HL-60 (cell line): ENCODE measurements around the gene KCTD11.

Experiments
- DNase-seq, 2 experiments: peaks; one replicate each; pipeline ENCODE4 v3.0.0-alpha.2; 2010 to 2020; ENCODE audit warnings: low read depth in 1 of 2, low spot score in 1 of 2
- H3K27ac ChIP-seq: fragments of 250-450 bp; sonication (Bioruptor Pico); replicated peaks from 2 replicates; pipeline ENCODE4 v1.5.1; 2020; ENCODE audit warnings: mild to moderate bottlenecking, moderate library complexity
- H3K27me3 ChIP-seq: fragments of 250-450 bp; sonication (Bioruptor Pico); 2 replicates; pipeline ENCODE4 v1.5.1; 2021; ENCODE audit warnings: mild to moderate bottlenecking, moderate library complexity; ENCODE audit not compliant: insufficient read depth, poor library complexity, severe bottlenecking
- H3K4me3 ChIP-seq: replicated peaks from 2 replicates; pipeline ENCODE4 v1.5.1; 2011; ENCODE audit warnings: mild to moderate bottlenecking, control low read depth, low read length; ENCODE audit not compliant: insufficient read depth
- CTCF ChIP-seq: IDR thresholded peaks from one replicate; pipeline ENCODE4 v1.5.1; 2011; ENCODE audit warnings: low read length, control low read depth, inconsistent platforms; ENCODE audit not compliant: insufficient read depth
- GABPA ChIP-seq: IDR thresholded peaks from 2 replicates; pipeline ENCODE4 v1.6.1; 2012; ENCODE audit warnings: low read depth
- POLR2AphosphoS5 ChIP-seq: IDR thresholded peaks from 2 replicates; pipeline ENCODE4 v1.6.1; 2012; ENCODE audit warnings: low read depth
- REST ChIP-seq: IDR thresholded peaks from 2 replicates; pipeline ENCODE4 v1.6.1; 2012; ENCODE audit warnings: low read depth; ENCODE audit not compliant: insufficient replicate concordance
- SPI1 ChIP-seq: IDR thresholded peaks from 2 replicates; pipeline ENCODE4 v1.6.1; 2012; ENCODE audit warnings: low read depth, mild to moderate bottlenecking, borderline replicate concordance

Gene KCTD11

GRCh38 chr17:7326186-7326585, 25.8 kb upstream of the KCTD11 start:
- TF ChIP-seq POLR2AphosphoS5, result no peak
- TF ChIP-seq SPI1, result no peak
- TF ChIP-seq GABPA, result no peak
- TF ChIP-seq REST, result no peak
- TF ChIP-seq CTCF, result no peak
- DNase-seq, result no peak
- Histone ChIP-seq H3K27me3 (no peaks in the 10 kb centered on the region), H3K27ac (no peak overlapping the region), H3K4me3 (no peak overlapping the region)

GRCh38 chr17:7327056-7327455, 24.9 kb upstream of the KCTD11 start:
- TF ChIP-seq SPI1, result no peak
- TF ChIP-seq POLR2AphosphoS5, result no peak
- no peak for TF ChIP-seq REST
- no peak for TF ChIP-seq GABPA
- TF ChIP-seq CTCF, result no peak
- DNase-seq, result no peak
- Histone ChIP-seq H3K4me3 (no peak overlapping the region), H3K27me3 (no peaks in the 10 kb centered on the region), H3K27ac (no peak overlapping the region)

GRCh38 chr17:7327501-7327900, 24.5 kb upstream of the KCTD11 start:
- no peak for TF ChIP-seq SPI1
- TF ChIP-seq REST, result no peak
- no peak for TF ChIP-seq GABPA
- no peak for TF ChIP-seq POLR2AphosphoS5
- no peak for TF ChIP-seq CTCF
- H3K4me3 ChIP-seq, result no peak overlapping the region
- H3K27me3 ChIP-seq, result no peaks in the 10 kb centered on the region
- H3K27ac ChIP-seq, result no peak overlapping the region
- DNase-seq, result no peak
